Measurements from ENCODE around the gene FOXR1. TPM values are rescaled to one million over a fixed set of nuclear protein-coding genes. Genes with fewer than 3 reads are reported as not detected.
"Not testable (repeated sequence)": the region's sequence is repeated elsewhere in the genome, so short reads cannot be mapped to it uniquely, and the experiment has no call there.

Gene FOXR1
- total RNA-seq, 4 donors from 2014 or later = not detected

- ATAC-seq = no peak
- H3K9me3 ChIP-seq = no peaks in the 10 kb centered on the region
- no peak overlapping the region for H3K27ac ChIP-seq
- no peaks in the 10 kb centered on the region for H3K36me3 ChIP-seq
- peaks cover 11% of the 10 kb centered on the region for H3K27me3 ChIP-seq
- H3K4me1 ChIP-seq = peaks cover 0 to 3% (median 0%) of the 10 kb centered on the region in 3 donors
- TF ChIP-seq CTCF (IDR thresholded peaks at IDR 0.05) = no peak
- no peak for TF ChIP-seq POLR2A (IDR thresholded peaks at IDR 0.05)
- no peak for TF ChIP-seq EP300 (IDR thresholded peaks at IDR 0.05)
- TF ChIP-seq POLR2AphosphoS5 (IDR thresholded peaks at IDR 0.05) = no peak
- 0% methylated on average over 1 of the region's 11 CpGs; no CpG with 5 or more reads in 1 of the 2 donors for WGBS, 2 donors (ENCODE audit: low coverage in 1 of 2)
- H3K4me3 ChIP-seq = no peak overlapping the region
Measured at GRCh38 chr11:118961591-118961990, 10.0 kb upstream of the FOXR1 start.

- WGBS, 2 donors (ENCODE audit: low coverage in 1 of 2) = 97 to 100% methylated on average over 1 to 2 of the region's 2 CpGs
- H3K4me1 ChIP-seq, H3K27ac ChIP-seq, H3K4me3 ChIP-seq, ATAC-seq, H3K36me3 ChIP-seq, H3K9me3 ChIP-seq: not testable (repeated sequence)
- peaks cover 28% of the 10 kb centered on the region for H3K27me3 ChIP-seq
Measured at GRCh38 chr11:118969508-118969907, 2.1 kb upstream of the FOXR1 start.

- H3K4me3 ChIP-seq = no peak overlapping the region
- WGBS, 2 donors (ENCODE audit: low coverage in 1 of 2) = no CpG with 5 or more reads among the region's 2 CpGs
- TF ChIP-seq EP300 (IDR thresholded peaks at IDR 0.05) = no peak
- TF ChIP-seq CTCF (IDR thresholded peaks at IDR 0.05) = no peak
- no peak for TF ChIP-seq POLR2A (IDR thresholded peaks at IDR 0.05)
- no peak for TF ChIP-seq POLR2AphosphoS5 (IDR thresholded peaks at IDR 0.05)
- no peaks in the 10 kb centered on the region for H3K9me3 ChIP-seq
- H3K27ac ChIP-seq = no peak overlapping the region
- no peak for ATAC-seq
- peaks cover 32% of the 10 kb centered on the region for H3K27me3 ChIP-seq
- no peaks in the 10 kb centered on the region for H3K4me1 ChIP-seq
- no peaks in the 10 kb centered on the region for H3K36me3 ChIP-seq
Measured at GRCh38 chr11:118973985-118974384, 2.4 kb downstream of the FOXR1 start.

- Histone ChIP-seq H3K36me3 (no peaks in the 10 kb centered on the region), H3K4me3 (no peak overlapping the region), H3K27me3 (peaks cover 39% of the 10 kb centered on the region), H3K4me1 (peaks cover 0 to 10% (median 0%) of the 10 kb centered on the region in 3 donors), H3K9me3 (no peaks in the 10 kb centered on the region), H3K27ac (no peak overlapping the region)
- no peak for ATAC-seq
- TF ChIP-seq POLR2AphosphoS5 (IDR thresholded peaks at IDR 0.05) = no peak
- TF ChIP-seq EP300 (IDR thresholded peaks at IDR 0.05) = no peak
- no peak for TF ChIP-seq POLR2A (IDR thresholded peaks at IDR 0.05)
- TF ChIP-seq CTCF (IDR thresholded peaks at IDR 0.05) = no peak
- WGBS, 2 donors (ENCODE audit: low coverage in 1 of 2) = 70 to 86% methylated on average over 13 to 14 of the region's 15 CpGs
Measured at GRCh38 chr11:118975771-118976709, 4.5 kb downstream of the FOXR1 start.

GRCh38 chr11:118979434-118979833 is 7.9 kb downstream of the FOXR1 start:
- Histone ChIP-seq H3K27ac (no peak overlapping the region), H3K4me3 (no peak overlapping the region), H3K9me3 (no peaks in the 10 kb centered on the region), H3K36me3 (no peaks in the 10 kb centered on the region), H3K27me3 (peaks cover 24% of the 10 kb centered on the region), H3K4me1 (peaks cover 0 to 10% (median 0%) of the 10 kb centered on the region in 3 donors)
- TF ChIP-seq POLR2AphosphoS5 (IDR thresholded peaks at IDR 0.05) = no peak
- no peak for TF ChIP-seq POLR2A (IDR thresholded peaks at IDR 0.05)
- TF ChIP-seq EP300 (IDR thresholded peaks at IDR 0.05) = no peak
- TF ChIP-seq CTCF (IDR thresholded peaks at IDR 0.05) = no peak
- WGBS, 2 donors (ENCODE audit: low coverage in 1 of 2) = 33% methylated on average over 4 of the region's 9 CpGs; no CpG with 5 or more reads in 1 of the 2 donors
- no peak for ATAC-seq
